Stimulated activated CD8-positive, alpha-beta memory T cell treated with anti-CD3 and anti-CD28 coated beads, Interleukin-12 subunit alpha, Interleukin-12 subunit beta, amount 100 ng/mL, for 1 hour (primary cell): ENCODE measurements around the gene EMID1.
"Not testable (repeated sequence)": the region's sequence is repeated elsewhere in the genome, so short reads cannot be mapped to it uniquely, and the experiment has no call there.

Source experiments
- DNase-seq: peaks from one replicate; pipeline ENCODE4 v3.0.0-alpha.2; 2020; ENCODE audit warnings: low read depth

The EMID1 gene

GRCh38 chr22:29231971-29232959, 26.6 kb downstream of the EMID1 start:
- no peak for DNase-seq

GRCh38 chr22:29233277-29233877, 27.7 kb downstream of the EMID1 start:
- DNase-seq, result no peak

GRCh38 chr22:29240481-29240880, 34.8 kb downstream of the EMID1 start:
- not testable (repeated sequence) for DNase-seq

- no peak for DNase-seq
Measured at GRCh38 chr22:29243874-29244446, 38.3 kb downstream of the EMID1 start.

GRCh38 chr22:29244785-29245625, 39.3 kb downstream of the EMID1 start:
- DNase-seq, result no peak

GRCh38 chr22:29245626-29246385, 40.1 kb downstream of the EMID1 start:
- DNase-seq, result peak; percentile 49

GRCh38 chr22:29247891-29248290, 42.2 kb downstream of the EMID1 start:
- not testable (repeated sequence) for DNase-seq

- DNase-seq, result no peak
Measured at GRCh38 chr22:29251265-29251664, 45.6 kb downstream of the EMID1 start.

- DNase-seq, result no peak
Measured at GRCh38 chr22:29251981-29252911, 46.5 kb downstream of the EMID1 start.

- no peak for DNase-seq
Measured at GRCh38 chr22:29253561-29254285, 48.0 kb downstream of the EMID1 start.

GRCh38 chr22:29254286-29254660, 48.6 kb downstream of the EMID1 start:
- DNase-seq, result no peak

- DNase-seq, result no peak
Measured at GRCh38 chr22:29255064-29255621, 49.4 kb downstream of the EMID1 start.

- no peak for DNase-seq
Measured at GRCh38 chr22:29256606-29257325, 51.1 kb downstream of the EMID1 start.

GRCh38 chr22:29257751-29258181, 52.1 kb downstream of the EMID1 start:
- no peak for DNase-seq

GRCh38 chr22:29258407-29259252, 52.9 kb downstream of the EMID1 start:
- DNase-seq, result no peak

GRCh38 chr22:29259253-29259899, 53.7 kb downstream of the EMID1 start:
- DNase-seq, result no peak

GRCh38 chr22:29260031-29260560, 54.4 kb downstream of the EMID1 start:
- DNase-seq, result no peak
